Spleen (tissue), 11 donors: ENCODE results near the gene ZC3H18. TPM values are rescaled to one million over a fixed set of nuclear protein-coding genes. Genes with fewer than 3 reads are reported as not detected.
A peak's percentile ranks its signal among the peaks of the same experiment; 100 is the strongest.

Experiments used
- DNase-seq: peaks from one replicate; pipeline ENCODE4 v3.0.0-alpha.2; 2020
- H3K27ac ChIP-seq, 8 donors: fragments of 200-600 bp; sonication (generic) in 7 of 8; 1 replicate in 4 of 8; 2 replicates in 4 of 8; pipeline versions ENCODE4 v1.5.0 to v1.8.0; 2016 to 2021; ENCODE audit warnings: inconsistent platforms in 4 of 8, mild to moderate bottlenecking in 4 of 8, moderate library complexity in 1 of 8
- H3K27me3 ChIP-seq, 7 donors: fragments of 200-600 bp; sonication (generic) in 6 of 7; replicated peaks in 1 of 7; 1 replicate in 4 of 7; 2 replicates in 3 of 7; pipeline versions ENCODE4 v1.5.0 to v1.8.0; 2016 to 2021; ENCODE audit warnings: inconsistent platforms in 3 of 7, mild to moderate bottlenecking in 1 of 7
- H3K36me3 ChIP-seq, 6 donors: fragments of 200-600 bp; sonication (generic) in 5 of 6; 1 replicate in 4 of 6; 2 replicates in 2 of 6; pipeline versions ENCODE4 v1.5.0 to v1.8.0; 2016 to 2021; ENCODE audit warnings: inconsistent platforms in 2 of 6
- H3K4me1 ChIP-seq, 6 donors: fragments of 200-600 bp; sonication (generic) in 5 of 6; 1 replicate in 3 of 6; 2 replicates in 3 of 6; pipeline versions ENCODE4 v1.5.0 to v1.8.0; 2016 to 2021; ENCODE audit warnings: inconsistent platforms in 3 of 6
- H3K4me3 ChIP-seq, 8 donors: fragments of 200-600 bp; sonication (generic) in 7 of 8; 1 replicate in 4 of 8; 2 replicates in 4 of 8; pipeline versions ENCODE4 v1.5.0 to v1.8.0; 2016 to 2021; ENCODE audit warnings: inconsistent platforms in 4 of 8, mild to moderate bottlenecking in 4 of 8, moderate library complexity in 2 of 8
- H3K9me3 ChIP-seq, 8 donors: fragments of 200-600 bp; sonication (generic) in 7 of 8; 1 replicate in 4 of 8; 2 replicates in 4 of 8; pipeline versions ENCODE4 v1.5.0 to v1.8.0; 2016 to 2021; ENCODE audit warnings: inconsistent platforms in 4 of 8
- CTCF ChIP-seq, 11 experiments: fragments of 200-600 bp in 7 of 11; fragments of 450-650 bp in 4 of 11; sonication (generic) in 4 of 11; IDR thresholded peaks in 8 of 11; conservative IDR thresholded peaks in 3 of 11; 1 replicate in 7 of 11; 2 replicates in 4 of 11; pipeline versions ENCODE4 v1.4.0 to v1.8.0; 2016 to 2021; ENCODE audit warnings: antibody characterized with exemption in 11 of 11, inconsistent platforms in 4 of 11, mild to moderate bottlenecking in 1 of 11
- POLR2A ChIP-seq, 3 donors: fragments of 450-650 bp; IDR thresholded peaks; one replicate each; pipeline ENCODE4 v1.5.1; 2017; ENCODE audit warnings: antibody characterized with exemption in 3 of 3, mild to moderate bottlenecking in 1 of 3
- POLR2AphosphoS5 ChIP-seq, 3 donors: sonication (generic); formaldehyde crosslinking; IDR thresholded peaks; one replicate each; pipeline ENCODE4 v1.5.1; 2017; ENCODE audit warnings: antibody characterized with exemption in 3 of 3
- WGBS, 5 donors: extraction: QIAGEN DNeasy Blood & Tissue Kit in 3 of 5; methylation state at CpG; one replicate each; pipeline versions ENCODE4 v1.1.5 to v1.1.7; 2013 to 2018; 5-methylcytosine and 5-hydroxymethylcytosine counted together
- intact Hi-C: fragments of 100-400 bp; cut with DNase I; formaldehyde crosslinking; loops from one replicate; pipeline ENCODE4 v1.15.0; 2023; ENCODE audit warnings: low total_unique reads
- polyA plus RNA-seq, 3 donors: library from polyadenylated mRNA; stranded (reverse); fragments of 200-250 nt; gene quantifications; one replicate each; pipeline ENCODE4 v1.2.1, GENCODE V29; 2013
- total RNA-seq, 7 donors: library from RNA; depleted of rRNA in 3 of 7; stranded (reverse); fragments of >200 nt in 3 of 7; fragmentation: NEBNext Ultra II Directional in 4 of 7; extraction: Animal tissue kit (Norgen Biotek cat#: 25700) in 4 of 7; gene quantifications; one replicate each; pipeline versions ENCODE4 v1.1.0 to v1.2.1, GENCODE V29; 2016 to 2021
- donor health status: healthy with polysubstance abuse.
- donor health status: DM: no; HTN: no; CAD: no; lungs with moderate emphysema.
- donor health status: DM: no; HTN: no; CAD: no.
- donor health status: Bipolar disorder and iron deficiency.
- donor health status: healthy.
- donor health status: DM: no; HTN: no; CAD: no.
- donor health status: DM: yes; HTN: yes; CAD: no.

ZC3H18 gene
- total and polyA plus RNA-seq, 10 donors, result 18.0 to 65.2 (median 34.7) TPM

GRCh38 chr16:88558457-88559442 is 11.5 kb upstream of the ZC3H18 start:
- H3K4me1 ChIP-seq, result peaks cover 0 to 35% (median 13%) of the 10 kb centered on the region in 6 donors
- DNase-seq, result peak; percentile 84
- peaks cover 0 to 29% (median 0%) of the 10 kb centered on the region in 7 donors for H3K27me3 ChIP-seq
- H3K4me3 ChIP-seq, result no peak overlapping the region
- TF ChIP-seq POLR2AphosphoS5 (IDR thresholded peaks at IDR 0.05) (peak in 2 of 3 donors; percentile 55 to 65), CTCF (IDR thresholded peaks at IDR 0.05 in 8 of 11, conservative IDR thresholded peaks at IDR 0.05 in 3 of 11) (peak; percentile 14 to 67 (median 49)), POLR2A (IDR thresholded peaks at IDR 0.05) (no peak)
- peak overlapping the region in 5 of 8 donors; percentile 17 to 50 (median 41) for H3K27ac ChIP-seq
- WGBS, 5 donors, result 50 to 64% (median 58%) methylated on average over 25 to 45 of the region's 45 CpGs
- no peaks in the 10 kb centered on the region for H3K36me3 ChIP-seq
- peaks cover 0 to 7% (median 0%) of the 10 kb centered on the region in 8 donors for H3K9me3 ChIP-seq
- intact Hi-C loops, result no loop called here

- TF ChIP-seq POLR2A (IDR thresholded peaks at IDR 0.05) (no peak), POLR2AphosphoS5 (IDR thresholded peaks at IDR 0.05) (no peak), CTCF (IDR thresholded peaks at IDR 0.05 in 8 of 11, conservative IDR thresholded peaks at IDR 0.05 in 3 of 11) (no peak)
- Histone ChIP-seq H3K27me3 (peaks cover 0 to 24% (median 0%) of the 10 kb centered on the region in 7 donors), H3K4me1 (peaks cover 0 to 35% (median 13%) of the 10 kb centered on the region in 6 donors), H3K36me3 (no peaks in the 10 kb centered on the region), H3K4me3 (no peak overlapping the region), H3K27ac (no peak overlapping the region), H3K9me3 (peaks cover 0 to 7% (median 0%) of the 10 kb centered on the region in 8 donors)
- no peak for DNase-seq
- 66 to 73% (median 71%) methylated on average over 19 to 22 of the region's 22 CpGs for WGBS, 5 donors
- intact Hi-C loops, result no loop called here
Observed at GRCh38 chr16:88560714-88561484, 9.3 kb upstream of the ZC3H18 start.

GRCh38 chr16:88561485-88562359 is 8.5 kb upstream of the ZC3H18 start:
- TF ChIP-seq POLR2AphosphoS5 (IDR thresholded peaks at IDR 0.05) (no peak), POLR2A (IDR thresholded peaks at IDR 0.05) (no peak), CTCF (IDR thresholded peaks at IDR 0.05 in 8 of 11, conservative IDR thresholded peaks at IDR 0.05 in 3 of 11) (peak; percentile 46 to 84 (median 70))
- no peak for DNase-seq
- intact Hi-C loops, result loop anchor here (1.0 kb wide), 1 partner anchor 118 kb away; no protein-coding TSS in a partner anchor
- Histone ChIP-seq H3K27me3 (peaks cover 0 to 15% (median 0%) of the 10 kb centered on the region in 7 donors), H3K4me1 (peaks cover 0 to 35% (median 13%) of the 10 kb centered on the region in 6 donors), H3K27ac (no peak overlapping the region), H3K4me3 (peak overlapping the region in 2 of 8 donors; percentile 14 to 35), H3K36me3 (no peaks in the 10 kb centered on the region), H3K9me3 (no peaks in the 10 kb centered on the region)
- WGBS, 5 donors, result 27 to 35% (median 32%) methylated on average over 21 to 23 of the region's 24 CpGs
